ENCODE results near the gene RENBP. TPM values are rescaled to one million over a fixed set of nuclear protein-coding genes. Genes with fewer than 3 reads are reported as not detected.

Gene RENBP
- total RNA-seq, 1 experiment from 2014 or later, result 0.75 TPM

- H3K9me3 Mint-ChIP-seq (ENCODE audit: unreplicated experiment), result no peaks in the 10 kb centered on the region
- no TSS peak for BruUV-seq (replicated peaks)
- no peak overlapping the region for H3K4me3 Mint-ChIP-seq (ENCODE audit: unreplicated experiment)
- H3K4me1 Mint-ChIP-seq (ENCODE audit: low read depth, unreplicated experiment), result no peaks in the 10 kb centered on the region
- H3K9me3 ChIP-seq, result no peaks in the 10 kb centered on the region
- no peaks in the 10 kb centered on the region for H3K4me1 ChIP-seq
- H3K27me3 ChIP-seq (replicated peaks; ENCODE audit: control insufficient read depth, insufficient read depth, low read length), result no peaks in the 10 kb centered on the region
- H3K36me3 ChIP-seq (ENCODE audit: control insufficient read depth, insufficient read depth, low read length), result no peaks in the 10 kb centered on the region
- no peak overlapping the region for H3K27ac Mint-ChIP-seq (ENCODE audit: unreplicated experiment)
- no peaks in the 10 kb centered on the region for H3K36me3 Mint-ChIP-seq (ENCODE audit: insufficient read depth, unreplicated experiment)
- intact Hi-C loops (cut with micrococcal nuclease; ENCODE audit: unreplicated experiment), result no loop called here
- no peaks in the 10 kb centered on the region for H3K27me3 Mint-ChIP-seq (ENCODE audit: insufficient read depth, unreplicated experiment)
- DNase-seq, result no peak
- H3K4me3 ChIP-seq (ENCODE audit: low read depth, low read length), result no peak overlapping the region
- TF ChIP-seq CTCF (IDR thresholded peaks at IDR 0.05; ENCODE audit: insufficient read depth in 1 of 2, low read depth in 1 of 2, low read length in 1 of 2, severe bottlenecking in 1 of 2, unreplicated experiment in 1 of 2), result no peak
- ChIA-PET POLR2A (no interaction called here), CTCF (no interaction called here)
These were observed 30.7 kb downstream of the RENBP start for GRCh38 chrX:153913701-153914100.

- no peak overlapping the region for H3K27ac Mint-ChIP-seq (ENCODE audit: unreplicated experiment)
- no peaks in the 10 kb centered on the region for H3K9me3 Mint-ChIP-seq (ENCODE audit: unreplicated experiment)
- no peaks in the 10 kb centered on the region for H3K4me1 Mint-ChIP-seq (ENCODE audit: low read depth, unreplicated experiment)
- TF ChIP-seq CTCF (IDR thresholded peaks at IDR 0.05; ENCODE audit: insufficient read depth in 1 of 2, low read depth in 1 of 2, low read length in 1 of 2, severe bottlenecking in 1 of 2, unreplicated experiment in 1 of 2), result no peak
- Histone ChIP-seq H3K27me3 (replicated peaks; ENCODE audit: control insufficient read depth, insufficient read depth, low read length) (no peaks in the 10 kb centered on the region), H3K9me3 (no peaks in the 10 kb centered on the region), H3K4me1 (no peaks in the 10 kb centered on the region), H3K4me3 (ENCODE audit: low read depth, low read length) (no peak overlapping the region), H3K36me3 (ENCODE audit: control insufficient read depth, insufficient read depth, low read length) (no peaks in the 10 kb centered on the region)
- ChIA-PET CTCF (no interaction called here), POLR2A (no interaction called here)
- intact Hi-C loops (cut with micrococcal nuclease; ENCODE audit: unreplicated experiment), result no loop called here
- no peak for DNase-seq
- no TSS peak for BruUV-seq (replicated peaks)
- no peaks in the 10 kb centered on the region for H3K36me3 Mint-ChIP-seq (ENCODE audit: insufficient read depth, unreplicated experiment)
- H3K27me3 Mint-ChIP-seq (ENCODE audit: insufficient read depth, unreplicated experiment), result no peaks in the 10 kb centered on the region
- H3K4me3 Mint-ChIP-seq (ENCODE audit: unreplicated experiment), result no peak overlapping the region
These were observed 31.2 kb downstream of the RENBP start for GRCh38 chrX:153913211-153913610.

- POLR2A ChIA-PET, result no interaction called here
These were observed 32.6 kb downstream of the RENBP start for GRCh38 chrX:153911798-153912197.

More at GRCh38 chrX:153911798-153912197, 32.6 kb downstream of the RENBP start:
- no peaks in the 10 kb centered on the region for H3K9me3 ChIP-seq
- no peaks in the 10 kb centered on the region for H3K27me3 ChIP-seq (replicated peaks; ENCODE audit: control insufficient read depth, insufficient read depth, low read length)
- H3K4me3 ChIP-seq (ENCODE audit: low read depth, low read length), result no peak overlapping the region
- no peaks in the 10 kb centered on the region for H3K36me3 ChIP-seq (ENCODE audit: control insufficient read depth, insufficient read depth, low read length)
- CTCF ChIA-PET, result interaction anchor here (0.7 to 1.2 kb wide), 2 partner anchors 13 to 35 kb away, joined by 6 read pairs; no protein-coding TSS in a partner anchor
- H3K9me3 Mint-ChIP-seq (ENCODE audit: unreplicated experiment), result no peaks in the 10 kb centered on the region
- TF ChIP-seq CTCF (IDR thresholded peaks at IDR 0.05; ENCODE audit: insufficient read depth in 1 of 2, low read depth in 1 of 2, low read length in 1 of 2, severe bottlenecking in 1 of 2, unreplicated experiment in 1 of 2), result no peak
- BruUV-seq (replicated peaks), result no TSS peak
- H3K4me3 Mint-ChIP-seq (ENCODE audit: unreplicated experiment), result no peak overlapping the region
- intact Hi-C loops (cut with micrococcal nuclease; ENCODE audit: unreplicated experiment), result no loop called here
- no peaks in the 10 kb centered on the region for H3K4me1 ChIP-seq
- H3K36me3 Mint-ChIP-seq (ENCODE audit: insufficient read depth, unreplicated experiment), result no peaks in the 10 kb centered on the region
- H3K27me3 Mint-ChIP-seq (ENCODE audit: insufficient read depth, unreplicated experiment), result no peaks in the 10 kb centered on the region
- H3K27ac Mint-ChIP-seq (ENCODE audit: unreplicated experiment), result no peak overlapping the region
- DNase-seq, result no peak
- H3K4me1 Mint-ChIP-seq (ENCODE audit: low read depth, unreplicated experiment), result no peaks in the 10 kb centered on the region

Measured in Caco-2 (cell line).